HepG2 (cell line): Measurements from ENCODE around the gene NAMPT.

Experiments
- CEBPZ ChIP-seq: IDR thresholded peaks from 2 replicates; pipeline ENCODE4 v1.6.1; 2012; ENCODE audit warnings: low read length, improper control_type of control experiment
- CTCF ChIP-seq: sonication (generic); formaldehyde crosslinking; IDR thresholded peaks from 2 replicates; pipeline ENCODE4 v1.5.0; 2020; ENCODE audit warnings: mild to moderate bottlenecking, missing genetic modification reagents, moderate library complexity
- HNRNPL ChIP-seq: fragments of 200-400 bp; formaldehyde crosslinking; IDR thresholded peaks from 2 replicates; pipeline ENCODE4 v1.6.1; 2017; ENCODE audit warnings: mild to moderate bottlenecking, low read depth, low read length
- JUN ChIP-seq: sonication (generic); formaldehyde crosslinking; IDR thresholded peaks from 2 replicates; pipeline ENCODE4 v1.4.0; 2020; ENCODE audit warnings: mild to moderate bottlenecking, missing genetic modification reagents
- POLR2AphosphoS5 ChIP-seq: IDR thresholded peaks from 2 replicates; pipeline ENCODE4 v1.6.1; 2012; ENCODE audit warnings: low read depth, low read length
- SIN3B ChIP-seq: fragments of 150-350 bp; IDR thresholded peaks from 2 replicates; pipeline ENCODE4 v1.6.1; 2014; ENCODE audit warnings: low read length
- SMC3 ChIP-seq: IDR thresholded peaks from 2 replicates; pipeline ENCODE4 v1.6.1; 2011; ENCODE audit warnings: low read length, improper control_type of control experiment
- SPEN ChIP-seq: sonication (generic); formaldehyde crosslinking; IDR thresholded peaks from 2 replicates; pipeline ENCODE4 v1.5.1; 2020; ENCODE audit warnings: low read depth, mild to moderate bottlenecking, missing genetic modification reagents
- ZBTB26 ChIP-seq: IDR thresholded peaks from 2 replicates; pipeline ENCODE4 v1.6.1; 2016; ENCODE audit warnings: missing compliant biosample characterization, missing genetic modification reagents, borderline replicate concordance
- ZHX1 ChIP-seq: sonication (generic); formaldehyde crosslinking; IDR thresholded peaks from 2 replicates; pipeline ENCODE4 v1.8.1; 2022; ENCODE audit warnings: low read depth, mild to moderate bottlenecking, missing genetic modification reagents

DNA sequence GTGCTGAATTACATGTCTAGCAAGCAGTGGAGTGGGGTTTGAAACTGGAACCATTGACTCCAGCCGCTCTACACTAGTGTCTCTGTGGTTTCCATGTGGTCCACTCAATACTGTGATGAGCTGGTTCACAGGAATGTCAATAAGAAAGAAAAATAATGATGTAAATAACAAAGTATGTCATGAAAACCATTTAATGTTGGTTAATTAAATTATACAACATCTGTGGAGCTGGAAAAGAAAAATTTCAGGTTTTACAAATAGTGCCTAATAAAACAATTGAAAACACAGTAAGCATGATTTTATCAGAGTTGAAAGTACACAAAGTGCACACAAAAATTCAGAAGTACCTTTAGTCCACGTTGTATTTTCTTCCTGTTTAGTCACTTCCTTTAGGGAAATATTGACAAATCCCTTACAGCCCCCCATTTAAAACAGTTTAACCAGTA, 28.7 kb upstream of the NAMPT start:
- TF ChIP-seq ZBTB26 (CRISPR knock-in tag) (no peak), SIN3B (no peak), POLR2AphosphoS5 (no peak), HNRNPL (no peak), CTCF (no peak), ZHX1 (CRISPR knock-in tag) (no peak), SMC3 (no peak), SPEN (CRISPR knock-in tag) (no peak), CEBPZ (no peak), JUN (CRISPR knock-in tag) (no peak)
